Immature natural killer cell (primary cell): ENCODE measurements around the gene ADNP2. TPM values are rescaled to one million over a fixed set of nuclear protein-coding genes. Genes with fewer than 3 reads are reported as not detected.
"Not testable (repeated sequence)": the region's sequence is repeated elsewhere in the genome, so short reads cannot be mapped to it uniquely, and the experiment has no call there.

ENCODE experiments used
- DNase-seq, 3 donors: peaks; one replicate each; pipeline ENCODE4 v3.0.0; 2022; ENCODE audit warnings: mixed read lengths in 1 of 3
- H3K27ac Mint-ChIP-seq, 6 donors: one replicate each; pipeline ENCODE4 v1.8.0; 2020; ENCODE audit warnings: mixed read lengths in 6 of 6, mild to moderate bottlenecking in 5 of 6, inconsistent platforms in 4 of 6, moderate library complexity in 3 of 6
- H3K27me3 Mint-ChIP-seq, 3 donors: one replicate each; pipeline ENCODE4 v1.8.0; 2020 to 2021; ENCODE audit warnings: low read depth in 3 of 3, mild to moderate bottlenecking in 3 of 3, mixed read lengths in 3 of 3, moderate library complexity in 3 of 3, inconsistent platforms in 1 of 3
- H3K36me3 Mint-ChIP-seq, 3 donors: one replicate each; pipeline ENCODE4 v1.8.0; 2020; ENCODE audit warnings: mixed read lengths in 3 of 3, inconsistent platforms in 2 of 3, mild to moderate bottlenecking in 2 of 3
- H3K4me1 Mint-ChIP-seq, 2 donors: one replicate each; pipeline ENCODE4 v1.8.0; 2020; ENCODE audit warnings: inconsistent platforms in 2 of 2, mild to moderate bottlenecking in 2 of 2, mixed read lengths in 2 of 2, moderate library complexity in 1 of 2
- H3K4me3 Mint-ChIP-seq, 5 donors: one replicate each; pipeline ENCODE4 v1.8.0; 2020; ENCODE audit warnings: mild to moderate bottlenecking in 5 of 5, mixed read lengths in 5 of 5, inconsistent platforms in 3 of 5, moderate library complexity in 3 of 5
- H3K9me3 Mint-ChIP-seq, 6 donors: one replicate each; pipeline ENCODE4 v1.8.0; 2020; ENCODE audit warnings: mild to moderate bottlenecking in 6 of 6, mixed read lengths in 6 of 6, inconsistent platforms in 4 of 6, moderate library complexity in 3 of 6
- polyA plus RNA-seq, 3 donors: library from polyadenylated mRNA; unstranded; fragments of 300-500 nt; fragmentation: Illumina TruSeq; gene quantifications; one replicate each; pipeline ENCODE4 v1.2.3, GENCODE V29; 2021

ADNP2 gene
- polyA plus RNA-seq, 3 donors from 2014 or later, result 3.6 to 7.2 (median 5.2) TPM

GRCh38 chr18:80164727-80165355 is 55.8 kb downstream of the ADNP2 start:
- Mint-ChIP-seq H3K9me3 (peaks cover 8 to 21% (median 10%) of the 10 kb centered on the region in 6 donors), H3K4me3 (peak overlapping the region in 1 of 5 donors; percentile 3), H3K27me3 (peaks cover 5 to 14% (median 10%) of the 10 kb centered on the region in 3 donors)
- not testable (repeated sequence) for H3K4me1 Mint-ChIP-seq, H3K27ac Mint-ChIP-seq, DNase-seq, H3K36me3 Mint-ChIP-seq

- DNase-seq, result no peak
- Mint-ChIP-seq H3K4me3 (no peak overlapping the region), H3K4me1 (peaks cover under 1 to 2% of the 10 kb centered on the region in 2 donors), H3K36me3 (peaks cover 0 to 5% (median 0%) of the 10 kb centered on the region in 3 donors), H3K27me3 (peaks cover 4 to 14% (median 9%) of the 10 kb centered on the region in 3 donors), H3K9me3 (peaks cover 8 to 21% (median 10%) of the 10 kb centered on the region in 6 donors), H3K27ac (no peak overlapping the region)
Observed at GRCh38 chr18:80166240-80166639, 57.2 kb downstream of the ADNP2 start.

GRCh38 chr18:80166725-80167124 is 57.7 kb downstream of the ADNP2 start:
- no peak for DNase-seq
- H3K36me3 Mint-ChIP-seq, result peaks cover 0 to 5% (median 0%) of the 10 kb centered on the region in 3 donors
- H3K27me3 Mint-ChIP-seq, result peaks cover 4 to 14% (median 11%) of the 10 kb centered on the region in 3 donors
- no peak overlapping the region for H3K4me3 Mint-ChIP-seq
- H3K4me1 Mint-ChIP-seq, result peaks cover 5 to 6% of the 10 kb centered on the region in 2 donors
- H3K27ac Mint-ChIP-seq, result no peak overlapping the region
- H3K9me3 Mint-ChIP-seq, result peaks cover 8 to 21% (median 10%) of the 10 kb centered on the region in 6 donors

GRCh38 chr18:80167331-80167730 is 58.3 kb downstream of the ADNP2 start:
- Mint-ChIP-seq H3K27ac (no peak overlapping the region), H3K27me3 (peaks cover 4 to 16% (median 14%) of the 10 kb centered on the region in 3 donors), H3K36me3 (peaks cover 0 to 5% (median 0%) of the 10 kb centered on the region in 3 donors), H3K4me1 (peaks cover 6 to 9% of the 10 kb centered on the region in 2 donors), H3K4me3 (no peak overlapping the region), H3K9me3 (peaks cover 8 to 21% (median 10%) of the 10 kb centered on the region in 6 donors)
- DNase-seq, result no peak

GRCh38 chr18:80167931-80168330 is 58.9 kb downstream of the ADNP2 start:
- DNase-seq, result no peak
- peaks cover 0 to 5% (median 0%) of the 10 kb centered on the region in 3 donors for H3K36me3 Mint-ChIP-seq
- H3K4me3 Mint-ChIP-seq, result no peak overlapping the region
- H3K9me3 Mint-ChIP-seq, result peaks cover 8 to 21% (median 10%) of the 10 kb centered on the region in 6 donors
- H3K27me3 Mint-ChIP-seq, result peaks cover 4 to 19% (median 11%) of the 10 kb centered on the region in 3 donors
- H3K27ac Mint-ChIP-seq, result no peak overlapping the region
- H3K4me1 Mint-ChIP-seq, result peaks cover 6 to 9% of the 10 kb centered on the region in 2 donors

GRCh38 chr18:80168346-80168745 is 59.3 kb downstream of the ADNP2 start:
- H3K4me3 Mint-ChIP-seq, result no peak overlapping the region
- DNase-seq, result no peak

GRCh38 chr18:80168982-80169381 is 59.9 kb downstream of the ADNP2 start:
- peaks cover 1 to 22% (median 11%) of the 10 kb centered on the region in 3 donors for H3K27me3 Mint-ChIP-seq
- H3K4me3 Mint-ChIP-seq, result no peak overlapping the region
- H3K4me1 Mint-ChIP-seq, result peaks cover 6 to 9% of the 10 kb centered on the region in 2 donors
- H3K27ac Mint-ChIP-seq, result no peak overlapping the region
- peaks cover 0 to 5% (median 0%) of the 10 kb centered on the region in 3 donors for H3K36me3 Mint-ChIP-seq
- no peak for DNase-seq
- H3K9me3 Mint-ChIP-seq, result peaks cover 8 to 18% (median 9%) of the 10 kb centered on the region in 6 donors

More at GRCh38 chr18:80168346-80168745, 59.3 kb downstream of the ADNP2 start:
- no peak overlapping the region for H3K27ac Mint-ChIP-seq
- peaks cover 8 to 18% (median 10%) of the 10 kb centered on the region in 6 donors for H3K9me3 Mint-ChIP-seq
- peaks cover 0 to 5% (median 0%) of the 10 kb centered on the region in 3 donors for H3K36me3 Mint-ChIP-seq
- peaks cover 3 to 22% (median 11%) of the 10 kb centered on the region in 3 donors for H3K27me3 Mint-ChIP-seq
- H3K4me1 Mint-ChIP-seq, result peaks cover 6 to 9% of the 10 kb centered on the region in 2 donors

- DNase-seq, result no peak
- Mint-ChIP-seq H3K4me3 (no peak overlapping the region), H3K27ac (no peak overlapping the region), H3K27me3 (peaks cover 1 to 22% (median 6%) of the 10 kb centered on the region in 3 donors), H3K4me1 (peaks cover 6 to 9% of the 10 kb centered on the region in 2 donors), H3K9me3 (peaks cover 4 to 13% (median 6%) of the 10 kb centered on the region in 6 donors), H3K36me3 (peaks cover 0 to 3% (median 0%) of the 10 kb centered on the region in 3 donors)
Observed at GRCh38 chr18:80169607-80170006, 60.5 kb downstream of the ADNP2 start.

GRCh38 chr18:80170395-80171053 is 61.5 kb downstream of the ADNP2 start:
- Mint-ChIP-seq H3K4me3 (no peak overlapping the region), H3K27me3 (peaks cover 7 to 31% (median 8%) of the 10 kb centered on the region in 3 donors), H3K9me3 (peaks cover 0 to 7% (median under 1%) of the 10 kb centered on the region in 6 donors), H3K36me3 (no peaks in the 10 kb centered on the region), H3K4me1 (peaks cover 14 to 17% of the 10 kb centered on the region in 2 donors), H3K27ac (peak overlapping the region in 1 of 6 donors; percentile 77)
- no peak for DNase-seq

GRCh38 chr18:80171054-80171872 is 62.2 kb downstream of the ADNP2 start:
- H3K36me3 Mint-ChIP-seq, result no peaks in the 10 kb centered on the region
- DNase-seq, result peak in 1 of 3 donors; percentile 61
- peaks cover 21 to 23% of the 10 kb centered on the region in 2 donors for H3K4me1 Mint-ChIP-seq
- H3K4me3 Mint-ChIP-seq, result peak overlapping the region in 2 of 5 donors; percentile 42 to 63
- H3K27me3 Mint-ChIP-seq, result peaks cover 9 to 34% (median 10%) of the 10 kb centered on the region in 3 donors
- H3K9me3 Mint-ChIP-seq, result peaks cover 0 to 6% (median under 1%) of the 10 kb centered on the region in 6 donors
- H3K27ac Mint-ChIP-seq, result peak overlapping the region in 4 of 6 donors; percentile 18 to 77 (median 34)

- peaks cover 0 to 2% (median 0%) of the 10 kb centered on the region in 6 donors for H3K9me3 Mint-ChIP-seq
- DNase-seq, result peak in 2 of 3 donors; percentile 8 to 76
- peak overlapping the region in 4 of 6 donors; percentile 18 to 77 (median 42) for H3K27ac Mint-ChIP-seq
- H3K4me1 Mint-ChIP-seq, result peaks cover 21 to 23% of the 10 kb centered on the region in 2 donors
- H3K36me3 Mint-ChIP-seq, result no peaks in the 10 kb centered on the region
- H3K4me3 Mint-ChIP-seq, result peak overlapping the region in 2 of 5 donors; percentile 42 to 63
- H3K27me3 Mint-ChIP-seq, result peaks cover 10 to 31% (median 12%) of the 10 kb centered on the region in 3 donors
Observed at GRCh38 chr18:80172056-80172455, 63.0 kb downstream of the ADNP2 start.

GRCh38 chr18:80173060-80173459 is 64.0 kb downstream of the ADNP2 start:
- Mint-ChIP-seq H3K9me3 (peaks cover 0 to 2% (median 0%) of the 10 kb centered on the region in 6 donors), H3K36me3 (no peaks in the 10 kb centered on the region), H3K27me3 (peaks cover 8 to 38% (median 12%) of the 10 kb centered on the region in 3 donors), H3K4me1 (peaks cover 21 to 23% of the 10 kb centered on the region in 2 donors), H3K27ac (peak overlapping the region in 1 of 6 donors; percentile 81), H3K4me3 (no peak overlapping the region)
- no peak for DNase-seq
